Liver (tissue), 9 donors: ENCODE results near the gene NKIRAS1. TPM values are rescaled to one million over a fixed set of nuclear protein-coding genes. Genes with fewer than 3 reads are reported as not detected.

ENCODE experiments used
- DNase-seq: peaks from one replicate; pipeline ENCODE4 v3.0.0-alpha.2; 2017; ENCODE audit warnings: low spot score
- H3K27ac ChIP-seq, 2 donors: one replicate each; pipeline ENCODE4 v1.7.0; 2013; ENCODE audit warnings: inconsistent platforms in 2 of 2, low read length in 2 of 2, control low read depth in 1 of 2, low read depth in 1 of 2, mild to moderate bottlenecking in 1 of 2
- H3K27me3 ChIP-seq, 4 donors: one replicate each; pipeline versions ENCODE4 v1.6.1 to v1.7.0; 2013; ENCODE audit warnings: low read length in 3 of 4, inconsistent platforms in 1 of 4, mild to moderate bottlenecking in 1 of 4, moderate library complexity in 1 of 4; ENCODE audit not compliant: control insufficient read depth in 4 of 4, insufficient read depth in 4 of 4
- H3K36me3 ChIP-seq, 4 donors: one replicate each; pipeline versions ENCODE4 v1.6.1 to v1.7.0; 2013; ENCODE audit warnings: low read length in 3 of 4, mild to moderate bottlenecking in 3 of 4, low read depth in 1 of 4, moderate library complexity in 1 of 4; ENCODE audit not compliant: control insufficient read depth in 4 of 4, insufficient read depth in 3 of 4
- H3K4me1 ChIP-seq, 4 donors: one replicate each; pipeline versions ENCODE4 v1.6.1 to v1.7.0; 2013; ENCODE audit warnings: low read length in 3 of 4, mild to moderate bottlenecking in 3 of 4, moderate library complexity in 1 of 4; ENCODE audit not compliant: control insufficient read depth in 4 of 4, insufficient read depth in 4 of 4
- H3K4me3 ChIP-seq, 3 donors: one replicate each; pipeline versions ENCODE4 v1.6.1 to v1.7.0; 2013; ENCODE audit warnings: low read length in 3 of 3, control low read depth in 1 of 3, low read depth in 1 of 3, mild to moderate bottlenecking in 1 of 3
- H3K9ac ChIP-seq, 2 donors: one replicate each; pipeline ENCODE4 v1.7.0; 2013; ENCODE audit warnings: low read length in 2 of 2, mild to moderate bottlenecking in 2 of 2, moderate library complexity in 2 of 2, control low read depth in 1 of 2, low read depth in 1 of 2
- H3K9me3 ChIP-seq, 4 donors: one replicate each; pipeline versions ENCODE4 v1.6.1 to v1.7.0; 2013; ENCODE audit warnings: low read length in 3 of 4; ENCODE audit not compliant: control insufficient read depth in 4 of 4
- EGR1 ChIP-seq, 2 donors: IDR thresholded peaks; 2 replicates each; pipeline ENCODE4 v1.6.1; 2016 to 2018; ENCODE audit warnings: antibody characterized with exemption in 2 of 2, low read depth in 2 of 2
- FOXA1 ChIP-seq: IDR thresholded peaks from 2 replicates; pipeline ENCODE4 v1.6.1; 2016; ENCODE audit warnings: antibody characterized with exemption
- FOXA2 ChIP-seq: IDR thresholded peaks from 2 replicates; pipeline ENCODE4 v1.6.1; 2016; ENCODE audit warnings: antibody characterized with exemption
- GABPA ChIP-seq, 2 donors: IDR thresholded peaks in 1 of 2; conservative IDR thresholded peaks in 1 of 2; 2 replicates each; pipeline ENCODE4 v1.6.1; 2016; ENCODE audit warnings: antibody characterized with exemption in 2 of 2, mild to moderate bottlenecking in 1 of 2, moderate library complexity in 1 of 2
- HNF4A ChIP-seq, 2 donors: conservative IDR thresholded peaks; 2 replicates each; pipeline ENCODE4 v1.6.1; 2016; ENCODE audit warnings: antibody characterized with exemption in 2 of 2, mild to moderate bottlenecking in 2 of 2
- HNF4G ChIP-seq: IDR thresholded peaks from 2 replicates; pipeline ENCODE4 v1.6.1; 2016; ENCODE audit warnings: antibody characterized with exemption
- JUND ChIP-seq, 2 donors: IDR thresholded peaks; 2 replicates each; pipeline ENCODE4 v1.6.1; 2016; ENCODE audit warnings: antibody characterized with exemption in 2 of 2
- RAD21 ChIP-seq, 2 donors: IDR thresholded peaks; 2 replicates each; pipeline ENCODE4 v1.6.1; 2016; ENCODE audit warnings: antibody characterized with exemption in 2 of 2, mild to moderate bottlenecking in 2 of 2
- REST ChIP-seq: IDR thresholded peaks from 2 replicates; pipeline ENCODE4 v1.6.1; 2016; ENCODE audit warnings: antibody characterized with exemption, mild to moderate bottlenecking
- TAF1 ChIP-seq: conservative IDR thresholded peaks from 2 replicates; pipeline ENCODE4 v1.6.1; 2016; ENCODE audit warnings: antibody characterized with exemption, mild to moderate bottlenecking
- YY1 ChIP-seq: IDR thresholded peaks from 2 replicates; pipeline ENCODE4 v1.6.1; 2016; ENCODE audit warnings: antibody characterized with exemption, mild to moderate bottlenecking
- WGBS: extraction: QIAGEN DNeasy Blood & Tissue Kit; methylation state at CpG from one replicate; pipeline ENCODE4 v1.1.7; 2013; 5-methylcytosine and 5-hydroxymethylcytosine counted together
- polyA plus RNA-seq, 2 donors: library from polyadenylated mRNA; stranded (reverse) in 1 of 2; unstranded in 1 of 2; fragments of 200-250 nt in 1 of 2; fragments of >200 nt in 1 of 2; fragmentation: Nextera tagmentation in 1 of 2; extraction: Ambion mirVana in 1 of 2; gene quantifications; one replicate each; pipeline versions ENCODE4 v1.2.1 to v1.2.3, GENCODE V29; 2013 to 2015
- total RNA-seq, 2 donors: library from RNA; depleted of rRNA; stranded (reverse); fragments of >200 nt; gene quantifications; one replicate each; pipeline ENCODE4 v1.2.3, GENCODE V29; 2014
- TF ChIP-seq, protein P1 (sequence below): IDR thresholded peaks from 2 replicates; pipeline ENCODE4 v1.6.1; 2016; ENCODE audit warnings: antibody characterized with exemption
- TF ChIP-seq, protein P2 (sequence below): fragments of 150-350 bp; IDR thresholded peaks from 2 replicates; pipeline ENCODE4 v1.5.1; 2017; ENCODE audit warnings: improper control_type of control experiment, low read depth, low read length; ENCODE audit not compliant: missing input control
- donor health status: healthy.
- donor health status: healthy.
- donor health status: healthy.
- donor health status: healthy.
- donor health status: healthy.

NKIRAS1 gene
- total and polyA plus RNA-seq, 4 donors = 4.6 to 12.6 (median 8.4) TPM

DNA sequence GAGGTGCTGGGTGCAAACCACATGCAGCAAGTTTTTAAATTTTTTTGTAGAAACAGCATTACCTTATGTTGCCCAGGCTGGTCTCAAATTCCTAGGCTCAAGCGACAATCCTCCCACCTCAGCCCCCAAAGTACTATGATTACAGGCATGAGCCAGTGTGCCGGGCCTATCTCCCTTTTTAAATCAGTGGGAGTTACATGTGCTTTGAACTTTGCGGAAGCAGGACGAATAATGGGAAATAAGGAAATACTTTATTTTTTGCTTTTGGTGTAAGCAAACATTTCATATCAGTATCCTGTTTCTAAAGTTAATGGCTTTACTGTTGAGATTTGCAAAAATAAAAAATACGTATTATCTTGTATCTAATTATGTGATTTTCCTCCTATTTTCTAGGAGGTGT, 37.4 kb upstream of the NKIRAS1 start (continued):
- TF ChIP-seq, protein P1, sequence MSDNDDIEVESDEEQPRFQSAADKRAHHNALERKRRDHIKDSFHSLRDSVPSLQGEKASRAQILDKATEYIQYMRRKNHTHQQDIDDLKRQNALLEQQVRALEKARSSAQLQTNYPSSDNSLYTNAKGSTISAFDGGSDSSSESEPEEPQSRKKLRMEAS = no peak
- TF ChIP-seq HNF4G = no peak

DNA sequence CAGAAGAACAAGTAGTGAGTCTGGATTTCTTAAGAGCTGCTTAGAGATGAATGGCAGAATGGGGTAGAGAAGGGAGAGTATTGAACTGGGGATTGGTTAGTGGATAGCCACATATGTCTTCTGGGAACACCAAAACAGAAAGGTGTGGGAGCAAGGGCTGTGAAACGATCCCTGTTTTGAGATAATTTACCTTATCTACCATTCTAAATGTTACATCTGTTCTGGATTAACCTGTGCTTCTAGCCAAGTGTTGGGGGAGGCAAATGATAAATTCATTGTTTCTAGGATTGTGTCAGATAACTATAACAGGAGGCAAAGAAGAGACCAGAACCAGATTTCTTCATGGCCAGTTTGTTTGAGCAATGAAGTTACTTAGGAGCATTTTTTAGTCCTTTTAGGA, 36.7 kb upstream of the NKIRAS1 start:
- Histone ChIP-seq H3K9me3 (no peaks in the 10 kb centered on the region), H3K36me3 (peaks cover 0 to 11% (median 3%) of the 10 kb centered on the region in 4 donors), H3K27me3 (no peaks in the 10 kb centered on the region), H3K27ac (no peak overlapping the region), H3K4me1 (peaks cover 6 to 29% (median 18%) of the 10 kb centered on the region in 4 donors), H3K9ac (no peak overlapping the region), H3K4me3 (no peak overlapping the region)
- 53% methylated on average over 1 of the region's 1 CpG for WGBS
- TF ChIP-seq, protein P2, sequence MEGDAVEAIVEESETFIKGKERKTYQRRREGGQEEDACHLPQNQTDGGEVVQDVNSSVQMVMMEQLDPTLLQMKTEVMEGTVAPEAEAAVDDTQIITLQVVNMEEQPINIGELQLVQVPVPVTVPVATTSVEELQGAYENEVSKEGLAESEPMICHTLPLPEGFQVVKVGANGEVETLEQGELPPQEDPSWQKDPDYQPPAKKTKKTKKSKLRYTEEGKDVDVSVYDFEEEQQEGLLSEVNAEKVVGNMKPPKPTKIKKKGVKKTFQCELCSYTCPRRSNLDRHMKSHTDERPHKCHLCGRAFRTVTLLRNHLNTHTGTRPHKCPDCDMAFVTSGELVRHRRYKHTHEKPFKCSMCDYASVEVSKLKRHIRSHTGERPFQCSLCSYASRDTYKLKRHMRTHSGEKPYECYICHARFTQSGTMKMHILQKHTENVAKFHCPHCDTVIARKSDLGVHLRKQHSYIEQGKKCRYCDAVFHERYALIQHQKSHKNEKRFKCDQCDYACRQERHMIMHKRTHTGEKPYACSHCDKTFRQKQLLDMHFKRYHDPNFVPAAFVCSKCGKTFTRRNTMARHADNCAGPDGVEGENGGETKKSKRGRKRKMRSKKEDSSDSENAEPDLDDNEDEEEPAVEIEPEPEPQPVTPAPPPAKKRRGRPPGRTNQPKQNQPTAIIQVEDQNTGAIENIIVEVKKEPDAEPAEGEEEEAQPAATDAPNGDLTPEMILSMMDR = no peak
- TF ChIP-seq, protein P1 = no peak
- TF ChIP-seq FOXA2 = no peak
- TF ChIP-seq TAF1 = no peak
- DNase-seq = no peak

DNA sequence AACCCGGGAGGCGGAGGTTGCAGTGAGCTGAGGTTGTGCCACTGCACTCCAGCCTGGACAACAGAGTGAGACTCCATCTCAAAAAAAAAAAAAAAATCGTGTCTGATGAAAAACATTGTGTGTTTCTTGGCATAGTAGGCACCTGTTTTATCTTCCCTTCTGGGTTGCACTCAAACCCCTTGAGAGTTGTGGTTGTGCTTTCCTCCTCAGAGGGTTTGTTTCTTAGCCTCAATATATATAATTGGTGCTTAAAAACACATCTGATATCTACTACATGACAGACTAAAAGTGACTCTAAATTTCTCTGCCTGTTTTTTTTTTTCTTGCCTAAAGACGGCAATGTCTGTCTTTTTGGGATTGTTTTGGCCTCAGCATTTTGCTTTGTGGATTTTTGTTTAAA, 35.9 kb upstream of the NKIRAS1 start:
- H3K27me3 ChIP-seq = no peaks in the 10 kb centered on the region
- DNase-seq = no peak
- no peak overlapping the region for H3K4me3 ChIP-seq
- H3K27ac ChIP-seq = no peak overlapping the region
- no peak for TF ChIP-seq JUND (IDR thresholded peaks at IDR 0.05)
- TF ChIP-seq YY1 = no peak
- no peak for TF ChIP-seq RAD21 (IDR thresholded peaks at IDR 0.05)
- TF ChIP-seq GABPA (IDR thresholded peaks at IDR 0.05 in 1 of 2, conservative IDR thresholded peaks at IDR 0.05 in 1 of 2) = no peak
- no peak for TF ChIP-seq EGR1 (IDR thresholded peaks at IDR 0.05; ENCODE audit: low read depth in 2 of 2)
- no peak for TF ChIP-seq TAF1
- no peak for TF ChIP-seq FOXA2
- TF ChIP-seq HNF4A (conservative IDR thresholded peaks at IDR 0.05) = no peak
- no peak for TF ChIP-seq FOXA1
- TF ChIP-seq REST = no peak
- no peak overlapping the region for H3K9ac ChIP-seq
- H3K9me3 ChIP-seq = no peaks in the 10 kb centered on the region
- H3K4me1 ChIP-seq = peaks cover 10 to 37% (median 26%) of the 10 kb centered on the region in 4 donors
- H3K36me3 ChIP-seq = peaks cover 0 to 11% (median 3%) of the 10 kb centered on the region in 4 donors
- 87% methylated on average over 4 of the region's 4 CpGs for WGBS
